A549 (cell line): ENCODE results near the gene ZBP1. TPM values are rescaled to one million over a fixed set of nuclear protein-coding genes. Genes with fewer than 3 reads are reported as not detected.

Experiments used
- ATAC-seq, 2 experiments: fragments of 200-7000 bp in 1 of 2; fragments of >200 bp in 1 of 2; cut with Nextera tagmentation in 1 of 2; cut with Tn5 transposase in 1 of 2; 3 replicates each; pipeline versions ENCODE4 v1.8.0 to v1.9.1; 2018 to 2020; ENCODE audit warnings: mild to moderate bottlenecking in 1 of 2, moderate library complexity in 1 of 2
- CTCF ChIA-PET: fragments of 300-600 bp; sonication (Branson Sonifier 250); formaldehyde crosslinking; extraction: SDS; loops from one replicate; lab custom pipeline; 2021; ENCODE audit warnings: antibody characterized with exemption, inconsistent platforms; lab: Yijun Ruan, JAX
- POLR2A ChIA-PET: fragments of 350-600 bp; formaldehyde crosslinking; extraction: SDS; loops from one replicate; lab custom pipeline; 2021; ENCODE audit warnings: antibody characterized with exemption, inconsistent platforms; lab: Yijun Ruan, JAX
- DNase-seq, 2 experiments: peaks; one replicate each; pipeline versions ENCODE4 v3.0.0 to v3.0.0-alpha.2; 2011 to 2016; ENCODE audit warnings: low read depth in 1 of 2, low spot score in 1 of 2
- FAIRE-seq: peaks from 2 replicates; lab custom pipeline; 2011; peaks lifted over from hg19 to GRCh38; lab: Jason Lieb, UNC
- H3K27ac ChIP-seq, 2 experiments: fragments of >200 bp; sonication (Bioruptor Twin); formaldehyde crosslinking; 3 replicates each; pipeline ENCODE4 v1.5.1; 2016 to 2017
- H3K4me1 ChIP-seq: fragments of >200 bp; sonication (Bioruptor Twin); formaldehyde crosslinking; 3 replicates; pipeline ENCODE4 v1.6.1; 2016
- H3K4me2 ChIP-seq: fragments of >200 bp; sonication (Bioruptor Twin); formaldehyde crosslinking; 3 replicates; pipeline ENCODE4 v1.6.1; 2016
- H3K4me3 ChIP-seq: fragments of >200 bp; sonication (Bioruptor Twin); formaldehyde crosslinking; 3 replicates; pipeline ENCODE4 v1.5.1; 2016
- H3K9me3 ChIP-seq: fragments of >200 bp; sonication (Bioruptor Twin); formaldehyde crosslinking; 3 replicates; pipeline ENCODE4 v1.6.1; 2016
- ATOH8 ChIP-seq: fragments of 250-450 bp; sonication (Bioruptor Pico); IDR thresholded peaks from 2 replicates; pipeline ENCODE4 v1.5.0; 2020; ENCODE audit warnings: low read depth, mild to moderate bottlenecking, moderate library complexity
- CEBPB ChIP-seq, 2 experiments: fragments of >200 bp in 1 of 2; sonication (Bioruptor Twin) in 1 of 2; formaldehyde crosslinking in 1 of 2; IDR thresholded peaks; 2 replicates each; pipeline ENCODE4 v1.6.1; 2012 to 2016
- EHF ChIP-seq: fragments of 250-450 bp; sonication (Bioruptor Pico); IDR thresholded peaks from 2 replicates; pipeline ENCODE4 v1.5.0; 2020; ENCODE audit warnings: mild to moderate bottlenecking
- EP300 ChIP-seq, 2 experiments: fragments of >200 bp; sonication (Bioruptor Twin); formaldehyde crosslinking; IDR thresholded peaks; 2 replicates in 1 of 2; 3 replicates in 1 of 2; pipeline ENCODE4 v1.6.1; 2016 to 2017
- ESRRA ChIP-seq: fragments of 150-350 bp; IDR thresholded peaks from 2 replicates; pipeline ENCODE4 v1.6.1; 2014; ENCODE audit warnings: mild to moderate bottlenecking, low read length, borderline replicate concordance
- FOSL2 ChIP-seq, 2 experiments: fragments of 450-650 bp in 1 of 2; fragments of >200 bp in 1 of 2; sonication (Bioruptor Twin) in 1 of 2; formaldehyde crosslinking; IDR thresholded peaks; 2 replicates each; pipeline versions ENCODE4 v1.5.0 to v1.6.1; 2016 to 2020; ENCODE audit warnings: mild to moderate bottlenecking in 1 of 2, moderate library complexity in 1 of 2
- FOXS1 ChIP-seq: fragments of 250-450 bp; sonication (Bioruptor Pico); IDR thresholded peaks from 2 replicates; pipeline ENCODE4 v1.5.0; 2020; ENCODE audit warnings: mild to moderate bottlenecking, moderate library complexity
- GATA3 ChIP-seq: IDR thresholded peaks from 2 replicates; pipeline ENCODE4 v1.6.1; 2012; ENCODE audit warnings: borderline replicate concordance
- HDAC2 ChIP-seq: fragments of 200-600 bp; sonication (generic); IDR thresholded peaks from 2 replicates; pipeline ENCODE4 v1.6.1; 2016
- HOXB13 ChIP-seq: fragments of 250-450 bp; sonication (Bioruptor Pico); IDR thresholded peaks from 2 replicates; pipeline ENCODE4 v1.5.0; 2020; ENCODE audit warnings: low read depth, mild to moderate bottlenecking, moderate library complexity
- HOXB5 ChIP-seq: fragments of 250-450 bp; sonication (Bioruptor Pico); IDR thresholded peaks from 2 replicates; pipeline ENCODE4 v1.5.0; 2020; ENCODE audit warnings: mild to moderate bottlenecking, moderate library complexity
- JUNB ChIP-seq: fragments of >200 bp; sonication (Bioruptor Twin); formaldehyde crosslinking; IDR thresholded peaks from 2 replicates; pipeline ENCODE4 v1.6.1; 2016
- MAFK ChIP-seq: fragments of 450-650 bp; IDR thresholded peaks from 2 replicates; pipeline ENCODE4 v1.6.1; 2014; ENCODE audit not compliant: partially characterized antibody
- PHF8 ChIP-seq: fragments of 200-600 bp; sonication (generic); IDR thresholded peaks from 2 replicates; pipeline ENCODE4 v1.6.1; 2016; ENCODE audit warnings: low read depth, mild to moderate bottlenecking, antibody characterized with exemption, moderate library complexity, borderline replicate concordance
- POLR2A ChIP-seq: IDR thresholded peaks from 2 replicates; pipeline ENCODE4 v1.6.1; 2012; ENCODE audit warnings: mild to moderate bottlenecking, low read length
- RARB ChIP-seq: fragments of 250-450 bp; sonication (Bioruptor Pico); IDR thresholded peaks from 2 replicates; pipeline ENCODE4 v1.8.0; 2021; ENCODE audit warnings: mild to moderate bottlenecking, moderate library complexity
- RCOR1 ChIP-seq: fragments of 150-350 bp; IDR thresholded peaks from 2 replicates; pipeline ENCODE4 v1.6.1; 2014; ENCODE audit warnings: antibody characterized with exemption, low read length, low read depth
- USF2 ChIP-seq: fragments of 450-650 bp; IDR thresholded peaks from 2 replicates; pipeline ENCODE4 v1.6.1; 2014; ENCODE audit warnings: antibody characterized with exemption
- ZFP36 ChIP-seq: fragments of 450-650 bp; IDR thresholded peaks from 2 replicates; pipeline ENCODE4 v1.6.1; 2014; ENCODE audit warnings: borderline replicate concordance; ENCODE audit not compliant: partially characterized antibody
- ZSCAN20 ChIP-seq: fragments of 250-450 bp; sonication (Bioruptor Pico); IDR thresholded peaks from 2 replicates; pipeline ENCODE4 v1.8.0; 2022; ENCODE audit warnings: mild to moderate bottlenecking, moderate library complexity
- WGBS: methylation state at CpG from one replicate; pipeline ENCODE4 v1.1.6; 2017; ENCODE audit errors: missing lambda C conversion rate; 5-methylcytosine and 5-hydroxymethylcytosine counted together
- polyA plus RNA-seq, 4 experiments: library from polyadenylated mRNA; depleted of rRNA in 3 of 4; stranded (reverse); fragments of >200 nt; fragmentation: RNase III in 1 of 4; extraction: RNeasy Plus Mini Kit Qiagen cat#74134 plus additional on column Dnase treatment in 1 of 4; gene quantifications; 2 replicates in 3 of 4; 3 replicates in 1 of 4; pipeline ENCODE4 v1.2.3, GENCODE V29; 2011 to 2017
- TF ChIP-seq, protein P1 (sequence below): IDR thresholded peaks from 2 replicates; pipeline ENCODE4 v1.6.1; 2012; ENCODE audit warnings: low read depth, borderline replicate concordance
- TF ChIP-seq, protein P2 (sequence below): fragments of >200 bp; sonication (Bioruptor Twin); formaldehyde crosslinking; IDR thresholded peaks from 2 replicates; pipeline ENCODE4 v1.6.1; 2016
- TF ChIP-seq, protein P3 (sequence below): fragments of 200-600 bp; sonication (generic); IDR thresholded peaks from 2 replicates; pipeline ENCODE4 v1.6.1; 2016; ENCODE audit warnings: antibody characterized with exemption, mild to moderate bottlenecking, moderate library complexity

ZBP1 gene
- polyA plus RNA-seq, 2 of the 4 experiments (the other 2 are of a cell fraction): 0.05 TPM; not detected in 1

DNA sequence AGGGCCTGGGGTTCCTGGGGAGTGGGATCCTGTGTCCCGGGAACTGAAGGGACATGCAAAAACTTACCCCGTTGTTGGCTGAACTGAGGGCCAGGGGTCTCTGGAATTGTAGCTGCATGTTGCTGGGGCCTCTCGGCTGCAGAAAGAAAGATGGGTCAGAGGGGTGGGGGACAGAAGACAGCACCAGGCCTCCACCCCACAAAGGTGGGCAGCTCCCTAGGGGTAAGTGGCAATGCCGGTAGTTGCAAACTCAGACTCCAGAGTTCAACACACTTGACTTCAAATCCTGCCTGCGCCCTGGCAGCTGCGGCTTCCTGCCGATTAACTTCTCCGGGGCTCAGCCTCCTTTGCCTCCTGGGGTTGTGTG lies 4.8 kb downstream of the ZBP1 start:
- DNase-seq (no peak), ATAC-seq (no peak), FAIRE-seq (no peak)
- Histone ChIP-seq H3K27ac (no peak overlapping the region), H3K4me2 (no peak overlapping the region), H3K4me1 (peaks cover 12% of the 10 kb centered on the region), H3K9me3 (no peaks in the 10 kb centered on the region), H3K4me3 (no peak overlapping the region)
- CTCF ChIA-PET: interaction anchor here (1.4 to 7.2 kb wide), 4 partner anchors 19 to 594 kb away, joined by 4 to 37 read pairs (median 10); no protein-coding TSS in a partner anchor
- TF ChIP-seq GATA3 (no peak), ESRRA (no peak), RCOR1 (no peak), HOXB13 (CRISPR knock-in tag) (no peak), EP300 (IDR thresholded peaks at IDR 0.05) (no peak), JUNB (no peak), RARB (CRISPR knock-in tag) (no peak), MAFK (no peak)
- POLR2A ChIA-PET: no interaction called here
- 71% methylated on average over 6 of the region's 8 CpGs for WGBS

- 72% methylated on average over 15 of the region's 16 CpGs for WGBS
- TF ChIP-seq, protein P1, sequence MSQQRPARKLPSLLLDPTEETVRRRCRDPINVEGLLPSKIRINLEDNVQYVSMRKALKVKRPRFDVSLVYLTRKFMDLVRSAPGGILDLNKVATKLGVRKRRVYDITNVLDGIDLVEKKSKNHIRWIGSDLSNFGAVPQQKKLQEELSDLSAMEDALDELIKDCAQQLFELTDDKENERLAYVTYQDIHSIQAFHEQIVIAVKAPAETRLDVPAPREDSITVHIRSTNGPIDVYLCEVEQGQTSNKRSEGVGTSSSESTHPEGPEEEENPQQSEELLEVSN: no peak
- no peak for TF ChIP-seq RARB (CRISPR knock-in tag)
- no peak for TF ChIP-seq ZSCAN20 (CRISPR knock-in tag)
- Histone ChIP-seq H3K4me3 (no peak overlapping the region), H3K9me3 (no peaks in the 10 kb centered on the region), H3K4me1 (peaks cover 12% of the 10 kb centered on the region), H3K4me2 (no peak overlapping the region), H3K27ac (no peak overlapping the region)
- DNase-seq (no peak), FAIRE-seq (no peak), ATAC-seq (no peak)
- POLR2A ChIA-PET: no interaction called here
- CTCF ChIA-PET: interaction anchor here (1.0 to 7.2 kb wide), 5 partner anchors 8 to 595 kb away, joined by 3 to 37 read pairs (median 4); no protein-coding TSS in a partner anchor
Observed at GRCh38 chr20:57614490-57615444, 5.5 kb downstream of the ZBP1 start.

DNA sequence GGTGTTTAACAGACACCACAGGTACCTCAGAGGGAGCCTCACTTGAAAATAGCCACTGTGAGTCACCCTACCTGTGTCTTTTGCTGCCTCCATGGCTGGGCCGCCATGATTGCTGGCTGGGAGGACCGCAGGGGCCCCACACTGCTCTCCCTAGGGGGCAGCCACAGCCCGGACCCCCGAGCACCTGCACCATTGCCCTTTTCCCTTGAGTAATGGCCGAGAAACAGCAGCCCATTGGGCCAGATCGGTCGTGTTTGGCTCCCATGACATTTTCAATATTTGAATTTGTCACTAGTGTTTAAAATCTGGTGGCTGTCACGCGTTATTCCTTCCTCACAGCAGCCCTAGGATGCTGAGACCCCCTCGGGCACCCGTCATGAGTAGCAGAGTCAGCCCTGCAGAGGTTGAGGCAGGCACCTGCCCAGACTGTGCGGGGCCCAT lies 6.7 kb downstream of the ZBP1 start:
- ATAC-seq: no peak
- POLR2A ChIA-PET: no interaction called here
- WGBS: 44% methylated on average over 12 of the region's 12 CpGs
- H3K27ac ChIP-seq: no peak overlapping the region
- CTCF ChIA-PET: interaction anchor here (1.1 to 7.2 kb wide), 3 partner anchors 9 to 596 kb away, joined by 3 to 37 read pairs (median 30); no protein-coding TSS in a partner anchor
- FAIRE-seq: no peak
- H3K9me3 ChIP-seq: no peaks in the 10 kb centered on the region
- peaks cover 10% of the 10 kb centered on the region for H3K4me1 ChIP-seq
- H3K4me2 ChIP-seq: no peak overlapping the region
- no peak overlapping the region for H3K4me3 ChIP-seq
- no peak for TF ChIP-seq POLR2A
- no peak for TF ChIP-seq USF2
- TF ChIP-seq PHF8: no peak
- TF ChIP-seq ZSCAN20 (CRISPR knock-in tag): no peak
- no peak for TF ChIP-seq ATOH8
- TF ChIP-seq, protein P2, sequence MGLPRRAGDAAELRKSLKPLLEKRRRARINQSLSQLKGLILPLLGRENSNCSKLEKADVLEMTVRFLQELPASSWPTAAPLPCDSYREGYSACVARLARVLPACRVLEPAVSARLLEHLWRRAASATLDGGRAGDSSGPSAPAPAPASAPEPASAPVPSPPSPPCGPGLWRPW: no peak
- no peak for TF ChIP-seq EHF
- TF ChIP-seq ZFP36: no peak
- TF ChIP-seq JUNB: no peak
- no peak for TF ChIP-seq FOSL2 (IDR thresholded peaks at IDR 0.05)
- no peak for TF ChIP-seq FOSL2 (CRISPR knock-in tag; IDR thresholded peaks at IDR 0.05)
- no peak for TF ChIP-seq FOXS1
- TF ChIP-seq, protein P3, sequence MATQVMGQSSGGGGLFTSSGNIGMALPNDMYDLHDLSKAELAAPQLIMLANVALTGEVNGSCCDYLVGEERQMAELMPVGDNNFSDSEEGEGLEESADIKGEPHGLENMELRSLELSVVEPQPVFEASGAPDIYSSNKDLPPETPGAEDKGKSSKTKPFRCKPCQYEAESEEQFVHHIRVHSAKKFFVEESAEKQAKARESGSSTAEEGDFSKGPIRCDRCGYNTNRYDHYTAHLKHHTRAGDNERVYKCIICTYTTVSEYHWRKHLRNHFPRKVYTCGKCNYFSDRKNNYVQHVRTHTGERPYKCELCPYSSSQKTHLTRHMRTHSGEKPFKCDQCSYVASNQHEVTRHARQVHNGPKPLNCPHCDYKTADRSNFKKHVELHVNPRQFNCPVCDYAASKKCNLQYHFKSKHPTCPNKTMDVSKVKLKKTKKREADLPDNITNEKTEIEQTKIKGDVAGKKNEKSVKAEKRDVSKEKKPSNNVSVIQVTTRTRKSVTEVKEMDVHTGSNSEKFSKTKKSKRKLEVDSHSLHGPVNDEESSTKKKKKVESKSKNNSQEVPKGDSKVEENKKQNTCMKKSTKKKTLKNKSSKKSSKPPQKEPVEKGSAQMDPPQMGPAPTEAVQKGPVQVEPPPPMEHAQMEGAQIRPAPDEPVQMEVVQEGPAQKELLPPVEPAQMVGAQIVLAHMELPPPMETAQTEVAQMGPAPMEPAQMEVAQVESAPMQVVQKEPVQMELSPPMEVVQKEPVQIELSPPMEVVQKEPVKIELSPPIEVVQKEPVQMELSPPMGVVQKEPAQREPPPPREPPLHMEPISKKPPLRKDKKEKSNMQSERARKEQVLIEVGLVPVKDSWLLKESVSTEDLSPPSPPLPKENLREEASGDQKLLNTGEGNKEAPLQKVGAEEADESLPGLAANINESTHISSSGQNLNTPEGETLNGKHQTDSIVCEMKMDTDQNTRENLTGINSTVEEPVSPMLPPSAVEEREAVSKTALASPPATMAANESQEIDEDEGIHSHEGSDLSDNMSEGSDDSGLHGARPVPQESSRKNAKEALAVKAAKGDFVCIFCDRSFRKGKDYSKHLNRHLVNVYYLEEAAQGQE: no peak
- TF ChIP-seq EP300 (IDR thresholded peaks at IDR 0.05): no peak
- no peak for TF ChIP-seq HOXB5 (CRISPR knock-in tag)
- TF ChIP-seq CEBPB (IDR thresholded peaks at IDR 0.05): no peak
- TF ChIP-seq HDAC2: no peak
- TF ChIP-seq, all 56 proteins: peak for 0
- no peak for DNase-seq
